Measurements from ENCODE around the gene C8G.

The C8G gene

GRCh38 chr9:136934277-136934676 is 10.8 kb upstream of the C8G start:
- Histone ChIP-seq H3K27ac (ENCODE audit: low read depth, low read length) (no peak overlapping the region), H3K9ac (ENCODE audit: low read depth, low read length) (no peak overlapping the region), H3K36me3 (ENCODE audit: control insufficient read depth, insufficient read depth, low read length) (peaks cover 8% of the 10 kb centered on the region; the same call in 1 of the 2 replicates), H3K27me3 (ENCODE audit: control insufficient read depth, insufficient read depth, low read length) (no peaks in the 10 kb centered on the region), H3K4me1 (ENCODE audit: control insufficient read depth, insufficient read depth, low read length) (peaks cover 5% of the 10 kb centered on the region; the same call in 1 of the 2 replicates), H3K4me3 (ENCODE audit: low read depth, low read length) (no peak overlapping the region), H3K9me3 (ENCODE audit: control insufficient read depth, insufficient read depth, low read length) (no peaks in the 10 kb centered on the region)

GRCh38 chr9:136935651-136936050 is 9.4 kb upstream of the C8G start:
- Histone ChIP-seq H3K4me1 (ENCODE audit: control insufficient read depth, insufficient read depth, low read length) (peaks cover 5% of the 10 kb centered on the region; the same call in 1 of the 2 replicates), H3K9ac (ENCODE audit: low read depth, low read length) (no peak overlapping the region), H3K4me3 (ENCODE audit: low read depth, low read length) (no peak overlapping the region), H3K27me3 (ENCODE audit: control insufficient read depth, insufficient read depth, low read length) (no peaks in the 10 kb centered on the region), H3K36me3 (ENCODE audit: control insufficient read depth, insufficient read depth, low read length) (peaks cover 18% of the 10 kb centered on the region), H3K9me3 (ENCODE audit: control insufficient read depth, insufficient read depth, low read length) (no peaks in the 10 kb centered on the region), H3K27ac (ENCODE audit: low read depth, low read length) (no peak overlapping the region)

- Histone ChIP-seq H3K4me1 (ENCODE audit: control insufficient read depth, insufficient read depth, low read length) (peaks cover 5% of the 10 kb centered on the region; the same call in 1 of the 2 replicates), H3K9me3 (ENCODE audit: control insufficient read depth, insufficient read depth, low read length) (no peaks in the 10 kb centered on the region), H3K9ac (ENCODE audit: low read depth, low read length) (no peak overlapping the region), H3K4me3 (ENCODE audit: low read depth, low read length) (no peak overlapping the region), H3K27me3 (ENCODE audit: control insufficient read depth, insufficient read depth, low read length) (no peaks in the 10 kb centered on the region), H3K36me3 (ENCODE audit: control insufficient read depth, insufficient read depth, low read length) (peaks cover 29% of the 10 kb centered on the region), H3K27ac (ENCODE audit: low read depth, low read length) (no peak overlapping the region)
Measured at GRCh38 chr9:136936645-136937170, 8.3 kb upstream of the C8G start.

GRCh38 chr9:136937186-136938001 is 7.6 kb upstream of the C8G start:
- H3K9ac ChIP-seq (ENCODE audit: low read depth, low read length) = no peak overlapping the region
- peaks cover 5% of the 10 kb centered on the region; the same call in 1 of the 2 replicates for H3K4me1 ChIP-seq (ENCODE audit: control insufficient read depth, insufficient read depth, low read length)
- H3K4me3 ChIP-seq (ENCODE audit: low read depth, low read length) = no peak overlapping the region
- no peaks in the 10 kb centered on the region for H3K27me3 ChIP-seq (ENCODE audit: control insufficient read depth, insufficient read depth, low read length)
- peaks cover 35% of the 10 kb centered on the region for H3K36me3 ChIP-seq (ENCODE audit: control insufficient read depth, insufficient read depth, low read length)
- no peak overlapping the region for H3K27ac ChIP-seq (ENCODE audit: low read depth, low read length)
- no peaks in the 10 kb centered on the region for H3K9me3 ChIP-seq (ENCODE audit: control insufficient read depth, insufficient read depth, low read length)

GRCh38 chr9:136939431-136939995 is 5.5 kb upstream of the C8G start:
- Histone ChIP-seq H3K9me3 (ENCODE audit: control insufficient read depth, insufficient read depth, low read length) (no peaks in the 10 kb centered on the region), H3K9ac (ENCODE audit: low read depth, low read length) (no peak overlapping the region), H3K36me3 (ENCODE audit: control insufficient read depth, insufficient read depth, low read length) (peaks cover 34% of the 10 kb centered on the region), H3K27ac (ENCODE audit: low read depth, low read length) (no peak overlapping the region), H3K4me3 (ENCODE audit: low read depth, low read length) (no peak overlapping the region), H3K27me3 (ENCODE audit: control insufficient read depth, insufficient read depth, low read length) (no peaks in the 10 kb centered on the region), H3K4me1 (ENCODE audit: control insufficient read depth, insufficient read depth, low read length) (no peaks in the 10 kb centered on the region)

- Histone ChIP-seq H3K4me1 (ENCODE audit: control insufficient read depth, insufficient read depth, low read length) (no peaks in the 10 kb centered on the region), H3K36me3 (ENCODE audit: control insufficient read depth, insufficient read depth, low read length) (peaks cover 34% of the 10 kb centered on the region), H3K9ac (ENCODE audit: low read depth, low read length) (no peak overlapping the region), H3K27me3 (ENCODE audit: control insufficient read depth, insufficient read depth, low read length) (no peaks in the 10 kb centered on the region), H3K27ac (ENCODE audit: low read depth, low read length) (no peak overlapping the region), H3K4me3 (ENCODE audit: low read depth, low read length) (no peak overlapping the region), H3K9me3 (ENCODE audit: control insufficient read depth, insufficient read depth, low read length) (no peaks in the 10 kb centered on the region)
Measured at GRCh38 chr9:136939996-136940525, 5.0 kb upstream of the C8G start.

- peaks cover 34% of the 10 kb centered on the region for H3K36me3 ChIP-seq (ENCODE audit: control insufficient read depth, insufficient read depth, low read length)
- no peaks in the 10 kb centered on the region for H3K4me1 ChIP-seq (ENCODE audit: control insufficient read depth, insufficient read depth, low read length)
Measured at GRCh38 chr9:136940526-136941230, 4.4 kb upstream of the C8G start.

GRCh38 chr9:136941231-136942111 is 3.6 kb upstream of the C8G start:
- Histone ChIP-seq H3K27ac (ENCODE audit: low read depth, low read length) (no peak overlapping the region), H3K9ac (ENCODE audit: low read depth, low read length) (no peak overlapping the region), H3K27me3 (ENCODE audit: control insufficient read depth, insufficient read depth, low read length) (no peaks in the 10 kb centered on the region), H3K9me3 (ENCODE audit: control insufficient read depth, insufficient read depth, low read length) (no peaks in the 10 kb centered on the region), H3K36me3 (ENCODE audit: control insufficient read depth, insufficient read depth, low read length) (peaks cover 34% of the 10 kb centered on the region), H3K4me3 (ENCODE audit: low read depth, low read length) (no peak overlapping the region), H3K4me1 (ENCODE audit: control insufficient read depth, insufficient read depth, low read length) (no peaks in the 10 kb centered on the region)

More at GRCh38 chr9:136940526-136941230, 4.4 kb upstream of the C8G start:
- no peak overlapping the region for H3K4me3 ChIP-seq (ENCODE audit: low read depth, low read length)
- H3K9ac ChIP-seq (ENCODE audit: low read depth, low read length) = no peak overlapping the region
- no peaks in the 10 kb centered on the region for H3K27me3 ChIP-seq (ENCODE audit: control insufficient read depth, insufficient read depth, low read length)
- no peak overlapping the region for H3K27ac ChIP-seq (ENCODE audit: low read depth, low read length)
- H3K9me3 ChIP-seq (ENCODE audit: control insufficient read depth, insufficient read depth, low read length) = no peaks in the 10 kb centered on the region

GRCh38 chr9:136942112-136942880 is 2.7 kb upstream of the C8G start:
- Histone ChIP-seq H3K9ac (ENCODE audit: low read depth, low read length) (no peak overlapping the region), H3K9me3 (ENCODE audit: control insufficient read depth, insufficient read depth, low read length) (no peaks in the 10 kb centered on the region), H3K36me3 (ENCODE audit: control insufficient read depth, insufficient read depth, low read length) (peaks cover 34% of the 10 kb centered on the region), H3K4me1 (ENCODE audit: control insufficient read depth, insufficient read depth, low read length) (no peaks in the 10 kb centered on the region), H3K4me3 (ENCODE audit: low read depth, low read length) (no peak overlapping the region), H3K27ac (ENCODE audit: low read depth, low read length) (no peak overlapping the region), H3K27me3 (ENCODE audit: control insufficient read depth, insufficient read depth, low read length) (no peaks in the 10 kb centered on the region)
